Endothelial cell of umbilical vein (primary cell): ENCODE data around the gene LMO4. TPM values are rescaled to one million over a fixed set of nuclear protein-coding genes. Genes with fewer than 3 reads are reported as not detected.

Experiments
- BruUV-seq: library from RNA; stranded (reverse); fragments of 400-500 nt; replicated peaks from 2 replicates; lab custom pipeline; 2021; lab: Mats Ljungman, UMichigan
- CTCF ChIA-PET: fragments of 300-600, 350-600 bp; sonication (Branson Sonifier 250); formaldehyde crosslinking; loops from one replicate; lab custom pipeline; 2021; ENCODE audit warnings: antibody characterized with exemption, inconsistent platforms; lab: Charles Lee
- POLR2A ChIA-PET: fragments of 300-600, 350-600 bp; sonication (Branson Sonifier 250); formaldehyde crosslinking; loops from one replicate; lab custom pipeline; 2021; ENCODE audit warnings: antibody characterized with exemption, inconsistent platforms; lab: Charles Lee
- DNase-seq: peaks from one replicate; pipeline ENCODE4 v3.0.0-alpha.2; 2011; ENCODE audit warnings: low read depth, low spot score
- FAIRE-seq: peaks from 2 replicates; lab custom pipeline; 2011; peaks lifted over from hg19 to GRCh38; lab: Jason Lieb, UNC
- H2AFZ ChIP-seq: 2 replicates; pipeline ENCODE4 v1.6.0; 2012; ENCODE audit warnings: low read depth, low read length, control low read depth, inconsistent platforms
- H3K27ac ChIP-seq: 2 replicates; pipeline ENCODE4 v1.5.1; 2011; ENCODE audit warnings: low read depth, mild to moderate bottlenecking, control low read depth, low read length, moderate library complexity; ENCODE audit not compliant: insufficient read depth
- H3K27me3 ChIP-seq, 2 experiments: 2 replicates each; pipeline versions ENCODE4 v1.6.0 to v1.6.1; 2011; ENCODE audit warnings: low read length in 2 of 2, mixed read lengths in 1 of 2; ENCODE audit not compliant: control insufficient read depth in 2 of 2, insufficient read depth in 2 of 2
- H3K36me3 ChIP-seq, 2 experiments: 2 replicates in 1 of 2; 3 replicates in 1 of 2; pipeline ENCODE4 v1.5.1; 2011; ENCODE audit warnings: low read length in 2 of 2, mild to moderate bottlenecking in 1 of 2, moderate library complexity in 1 of 2; ENCODE audit not compliant: control insufficient read depth in 2 of 2, insufficient read depth in 2 of 2; ENCODE audit errors: extremely low read depth in 1 of 2
- H3K4me1 ChIP-seq: 3 replicates; pipeline ENCODE4 v1.5.1; 2011; ENCODE audit warnings: mild to moderate bottlenecking, low read length; ENCODE audit not compliant: control insufficient read depth, insufficient read depth; ENCODE audit errors: extremely low read depth
- H3K4me2 ChIP-seq: 2 replicates; pipeline ENCODE4 v1.6.1; 2011; ENCODE audit warnings: low read length, control low read depth, mixed read lengths; ENCODE audit not compliant: insufficient read depth
- H3K4me3 ChIP-seq, 3 experiments: fragments of 200-600 bp in 1 of 3; sonication (generic), shearing (Covaris generic) in 1 of 3; replicated peaks in 1 of 3; 2 replicates each; pipeline ENCODE4 v1.5.1; 2011 to 2016; ENCODE audit warnings: control low read depth in 3 of 3, low read length in 3 of 3, mild to moderate bottlenecking in 2 of 3, inconsistent platforms in 1 of 3, low read depth in 1 of 3, moderate library complexity in 1 of 3; ENCODE audit not compliant: insufficient read depth in 1 of 3
- H3K79me2 ChIP-seq: 2 replicates; pipeline ENCODE4 v1.6.0; 2012; ENCODE audit warnings: low read length, inconsistent platforms; ENCODE audit not compliant: control insufficient read depth, insufficient read depth
- H3K9ac ChIP-seq: replicated peaks from 2 replicates; pipeline ENCODE3; 2011; ENCODE audit warnings: low read length, control low read depth; ENCODE audit not compliant: insufficient read depth; ENCODE audit errors: extremely low read depth
- H3K9me1 ChIP-seq: replicated peaks from 3 replicates; pipeline ENCODE4 v1.6.0; 2011; ENCODE audit warnings: mild to moderate bottlenecking, low read length; ENCODE audit not compliant: control insufficient read depth, insufficient read depth; ENCODE audit errors: extremely low read depth
- H3K9me3 ChIP-seq: replicated peaks from 2 replicates; pipeline ENCODE4 v1.5.1; 2012; ENCODE audit warnings: low read length, inconsistent platforms; ENCODE audit not compliant: control insufficient read depth, insufficient read depth
- H4K20me1 ChIP-seq: replicated peaks from 2 replicates; pipeline ENCODE3; 2011; ENCODE audit warnings: mild to moderate bottlenecking, low read length; ENCODE audit not compliant: control insufficient read depth, insufficient read depth; ENCODE audit errors: extremely low read depth
- EZH2 ChIP-seq: IDR thresholded peaks from 2 replicates; pipeline ENCODE4 v1.6.1; 2012; ENCODE audit warnings: borderline replicate concordance, low read depth, mild to moderate bottlenecking, moderate library complexity, low read length, inconsistent platforms; ENCODE audit not compliant: severe bottlenecking
- FOS ChIP-seq: IDR thresholded peaks from 2 replicates; pipeline ENCODE4 v1.6.1; 2011; ENCODE audit warnings: mild to moderate bottlenecking, low read length, moderate library complexity, borderline replicate concordance; ENCODE audit not compliant: insufficient read depth
- GATA2 ChIP-seq: IDR thresholded peaks from 2 replicates; pipeline ENCODE4 v1.7.0; 2011; ENCODE audit warnings: low read depth, mild to moderate bottlenecking, moderate library complexity, mixed read lengths, low read length; ENCODE audit not compliant: insufficient read length, insufficient read depth
- JUN ChIP-seq: IDR thresholded peaks from 2 replicates; pipeline ENCODE4 v1.6.1; 2011; ENCODE audit warnings: borderline replicate concordance, low read depth; ENCODE audit not compliant: insufficient read length, insufficient read depth
- MYC ChIP-seq: IDR thresholded peaks from one replicate; pipeline ENCODE4 v1.6.1; 2011; ENCODE audit warnings: mild to moderate bottlenecking, low read depth, low read length
- POLR2A ChIP-seq: IDR thresholded peaks from 2 replicates; pipeline ENCODE4 v1.6.1; 2012; ENCODE audit warnings: low read depth, mild to moderate bottlenecking, control low read depth, low read length
- POLR2AphosphoS5 ChIP-seq: IDR thresholded peaks from 2 replicates; pipeline ENCODE4 v1.6.1; 2012; ENCODE audit warnings: low read depth, mild to moderate bottlenecking, control low read depth, low read length, moderate library complexity; ENCODE audit not compliant: insufficient read depth
- dilution Hi-C: fragments of 300-500 bp; cut with MboI; formaldehyde crosslinking; loops from one replicate; pipeline ENCODE4 v1.15.0; 2019; ENCODE audit warnings: low sequenced_read_pairs; ENCODE audit not compliant: extremely low pct_ligation_motif_present
- intact Hi-C: fragments of 100-400 bp; cut with micrococcal nuclease; formaldehyde crosslinking; loops from one replicate; pipeline ENCODE4 v1.10.0; 2022
- polyA plus RNA-seq, 4 experiments: library from polyadenylated mRNA; depleted of rRNA in 3 of 4; stranded (reverse) in 3 of 4; unstranded in 1 of 4; fragments of >200 nt; gene quantifications; 2 replicates each; pipeline versions ENCODE4 v1.2.1 to v1.2.3, GENCODE V29; 2011 to 2012; ENCODE audit warnings: missing spikeins in 1 of 4
- total RNA-seq: library from RNA; stranded (reverse); gene quantifications from 2 replicates; pipeline ENCODE4 v1.2.3, GENCODE V29; 2021
- TF ChIP-seq, protein P1 (sequence below), 2 donors: IDR thresholded peaks; 1 replicate in 1 of 2; 2 replicates in 1 of 2; pipeline ENCODE4 v1.5.1; 2011; ENCODE audit warnings: low read length in 2 of 2, mild to moderate bottlenecking in 2 of 2, moderate library complexity in 2 of 2, control low read depth in 1 of 2, inconsistent platforms in 1 of 2, low read depth in 1 of 2; ENCODE audit not compliant: insufficient read depth in 1 of 2; ENCODE audit errors: extremely low read depth in 1 of 2
- TF ChIP-seq, protein P2 (sequence below): IDR thresholded peaks from 2 replicates; pipeline ENCODE4 v1.6.1; 2011; ENCODE audit not compliant: insufficient read depth, insufficient read length

LMO4 gene
- total and polyA plus RNA-seq, 2 donors (not counting 3 experiments of a cell fraction or from before 2014, with no cell fraction given): 24.8 to 36.6 TPM

GRCh38 chr1:87330057-87330884 is 1.6 kb downstream of the LMO4 start:
- no peak for FAIRE-seq
- Histone ChIP-seq H3K9me1 (no peaks in the 10 kb centered on the region), H3K27ac (peak overlapping the region; percentile 39), H3K79me2 (peaks cover 16% of the 10 kb centered on the region), H3K36me3 (no peaks in the 10 kb centered on the region), H3K9me3 (no peaks in the 10 kb centered on the region), H3K4me3 (peak overlapping the region; percentile 86 to 95 (median 89)), H3K9ac (peak overlapping the region; percentile 82), H3K4me1 (peaks cover 18% of the 10 kb centered on the region), H4K20me1 (no peaks in the 10 kb centered on the region), H3K4me2 (peak overlapping the region; percentile 86), H3K27me3 (no peaks in the 10 kb centered on the region), H2AFZ (peak overlapping the region; percentile 68)
- CTCF ChIA-PET: interaction anchor here (0.8 to 1.9 kb wide), 5 partner anchors 151 to 956 kb away, joined by 3 to 10 read pairs (median 3); no protein-coding TSS in a partner anchor
- dilution Hi-C loops: no loop called here
- intact Hi-C loops: loop anchor here (2.0 to 10.0 kb wide), 2 partner anchors 415 to 1555 kb away; partner anchors contain the start of genes HS2ST1 and SELENOF
- TF ChIP-seq, protein P1, sequence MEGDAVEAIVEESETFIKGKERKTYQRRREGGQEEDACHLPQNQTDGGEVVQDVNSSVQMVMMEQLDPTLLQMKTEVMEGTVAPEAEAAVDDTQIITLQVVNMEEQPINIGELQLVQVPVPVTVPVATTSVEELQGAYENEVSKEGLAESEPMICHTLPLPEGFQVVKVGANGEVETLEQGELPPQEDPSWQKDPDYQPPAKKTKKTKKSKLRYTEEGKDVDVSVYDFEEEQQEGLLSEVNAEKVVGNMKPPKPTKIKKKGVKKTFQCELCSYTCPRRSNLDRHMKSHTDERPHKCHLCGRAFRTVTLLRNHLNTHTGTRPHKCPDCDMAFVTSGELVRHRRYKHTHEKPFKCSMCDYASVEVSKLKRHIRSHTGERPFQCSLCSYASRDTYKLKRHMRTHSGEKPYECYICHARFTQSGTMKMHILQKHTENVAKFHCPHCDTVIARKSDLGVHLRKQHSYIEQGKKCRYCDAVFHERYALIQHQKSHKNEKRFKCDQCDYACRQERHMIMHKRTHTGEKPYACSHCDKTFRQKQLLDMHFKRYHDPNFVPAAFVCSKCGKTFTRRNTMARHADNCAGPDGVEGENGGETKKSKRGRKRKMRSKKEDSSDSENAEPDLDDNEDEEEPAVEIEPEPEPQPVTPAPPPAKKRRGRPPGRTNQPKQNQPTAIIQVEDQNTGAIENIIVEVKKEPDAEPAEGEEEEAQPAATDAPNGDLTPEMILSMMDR (IDR thresholded peaks at IDR 0.05; ENCODE audit: extremely low read depth in 1 of 2, insufficient read depth in 1 of 2, low read depth in 1 of 2, low read length in 2 of 2): no peak
- TF ChIP-seq, protein P2, sequence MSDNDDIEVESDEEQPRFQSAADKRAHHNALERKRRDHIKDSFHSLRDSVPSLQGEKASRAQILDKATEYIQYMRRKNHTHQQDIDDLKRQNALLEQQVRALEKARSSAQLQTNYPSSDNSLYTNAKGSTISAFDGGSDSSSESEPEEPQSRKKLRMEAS: no peak
- TF ChIP-seq POLR2AphosphoS5 (no peak), FOS (no peak), GATA2 (no peak), MYC (no peak), POLR2A (no peak), JUN (no peak), EZH2 (no peak)
- peak; percentile 55 for DNase-seq
- no TSS peak for BruUV-seq
- POLR2A ChIA-PET: interaction anchor here (0.7 to 1.0 kb wide), 2 partner anchors 11 to 920 kb away, joined by 3 to 5 read pairs; no protein-coding TSS in a partner anchor
